Astrocyte of the cerebellum (primary cell): Measurements from ENCODE around the gene MAP2.

Experiments used
- DNase-seq: peaks from one replicate; pipeline ENCODE4 v3.0.0-alpha.2; 2011; ENCODE audit warnings: low read depth
- H3K4me3 ChIP-seq: 2 replicates; pipeline ENCODE4 v1.5.1; 2011; ENCODE audit warnings: mild to moderate bottlenecking, low read depth, low read length, moderate library complexity
- in situ Hi-C: cut with HindIII; loops from 2 replicates; pipeline ENCODE4 v1.10.0; 2017; ENCODE audit warnings: low sequenced_read_pairs
- TF ChIP-seq, protein P1 (sequence below): IDR thresholded peaks from 2 replicates; pipeline ENCODE4 v1.5.1; 2012; ENCODE audit warnings: low read length, low read depth, moderate library complexity, mild to moderate bottlenecking; ENCODE audit errors: missing control alignments

MAP2 gene

DNA sequence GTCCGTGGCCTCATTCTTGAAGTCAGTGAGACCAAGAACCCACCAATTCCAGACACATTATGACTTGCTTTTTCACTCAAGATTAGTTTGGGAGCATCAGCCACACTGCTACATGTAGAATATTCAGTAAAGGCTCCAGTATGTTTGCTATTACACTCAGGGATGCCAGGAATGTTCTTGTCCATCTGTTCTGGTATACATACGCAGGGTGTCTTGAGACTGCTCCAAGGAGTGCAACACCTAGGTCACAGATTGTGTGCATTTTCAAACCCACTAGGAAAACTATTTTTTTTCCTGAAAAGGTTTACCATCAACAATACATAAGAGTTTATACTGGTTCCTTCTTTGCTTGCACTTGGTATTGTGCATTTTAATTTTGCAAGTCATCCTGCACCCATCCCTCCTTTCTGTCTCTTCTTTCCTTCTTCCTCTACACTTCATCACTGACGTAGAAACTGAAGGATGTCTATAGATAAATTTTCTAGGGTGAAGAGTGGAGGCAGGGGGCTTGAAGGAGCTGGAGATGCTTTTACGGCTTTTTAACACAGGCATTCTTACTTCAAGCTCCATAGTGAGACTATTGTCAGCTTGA, 35.3 kb upstream of the MAP2 start:
- in situ Hi-C loops: no loop called here
- TF ChIP-seq, protein P1, sequence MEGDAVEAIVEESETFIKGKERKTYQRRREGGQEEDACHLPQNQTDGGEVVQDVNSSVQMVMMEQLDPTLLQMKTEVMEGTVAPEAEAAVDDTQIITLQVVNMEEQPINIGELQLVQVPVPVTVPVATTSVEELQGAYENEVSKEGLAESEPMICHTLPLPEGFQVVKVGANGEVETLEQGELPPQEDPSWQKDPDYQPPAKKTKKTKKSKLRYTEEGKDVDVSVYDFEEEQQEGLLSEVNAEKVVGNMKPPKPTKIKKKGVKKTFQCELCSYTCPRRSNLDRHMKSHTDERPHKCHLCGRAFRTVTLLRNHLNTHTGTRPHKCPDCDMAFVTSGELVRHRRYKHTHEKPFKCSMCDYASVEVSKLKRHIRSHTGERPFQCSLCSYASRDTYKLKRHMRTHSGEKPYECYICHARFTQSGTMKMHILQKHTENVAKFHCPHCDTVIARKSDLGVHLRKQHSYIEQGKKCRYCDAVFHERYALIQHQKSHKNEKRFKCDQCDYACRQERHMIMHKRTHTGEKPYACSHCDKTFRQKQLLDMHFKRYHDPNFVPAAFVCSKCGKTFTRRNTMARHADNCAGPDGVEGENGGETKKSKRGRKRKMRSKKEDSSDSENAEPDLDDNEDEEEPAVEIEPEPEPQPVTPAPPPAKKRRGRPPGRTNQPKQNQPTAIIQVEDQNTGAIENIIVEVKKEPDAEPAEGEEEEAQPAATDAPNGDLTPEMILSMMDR: no peak
- DNase-seq: no peak
- no peak overlapping the region for H3K4me3 ChIP-seq

DNA sequence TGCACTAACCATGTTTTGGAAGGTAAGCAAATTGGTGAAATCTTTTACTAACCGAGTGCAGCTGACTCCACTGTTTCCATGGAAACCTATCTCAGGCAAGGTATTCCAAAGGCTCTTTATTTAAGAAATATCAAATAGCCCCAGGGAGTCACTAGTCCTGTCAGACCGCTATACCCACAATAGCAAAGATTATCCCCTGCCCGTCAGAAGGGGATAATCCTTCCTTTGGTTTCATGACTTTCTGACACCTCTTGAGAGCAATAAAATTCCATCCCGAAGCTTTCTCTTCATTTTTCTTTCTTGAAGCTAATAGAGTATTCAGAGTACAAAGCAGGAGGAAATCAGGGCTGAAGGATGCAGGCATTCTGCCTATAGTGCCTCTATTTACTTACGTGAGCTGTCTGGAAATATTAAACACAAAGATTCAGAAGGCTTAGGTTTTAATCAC, 34.7 kb upstream of the MAP2 start:
- TF ChIP-seq, protein P1: no peak
- in situ Hi-C loops: no loop called here
- no peak for DNase-seq

DNA sequence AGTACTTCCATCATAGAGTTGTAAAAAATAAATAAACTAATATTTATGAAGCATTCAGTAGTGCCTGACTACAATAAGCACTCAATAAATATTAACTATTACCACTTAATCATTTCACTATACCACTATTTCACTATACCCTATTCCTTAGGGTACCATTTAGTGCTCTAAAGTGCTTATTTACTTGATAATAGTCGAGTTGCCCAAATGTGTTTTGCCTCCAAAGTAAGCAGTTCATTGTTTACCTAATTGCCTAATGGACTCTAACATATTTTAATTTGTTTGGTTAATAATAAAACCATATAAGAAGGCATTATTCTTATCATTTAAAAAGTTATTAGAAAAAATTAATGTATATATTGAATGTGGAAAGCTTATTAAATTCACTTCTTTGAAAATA, 33.0 kb upstream of the MAP2 start:
- TF ChIP-seq, protein P1: no peak
- no peak for DNase-seq
- H3K4me3 ChIP-seq: no peak overlapping the region
- in situ Hi-C loops: no loop called here

More for the DNA sequence above, 34.7 kb upstream of the MAP2 start:
- H3K4me3 ChIP-seq: no peak overlapping the region

DNA sequence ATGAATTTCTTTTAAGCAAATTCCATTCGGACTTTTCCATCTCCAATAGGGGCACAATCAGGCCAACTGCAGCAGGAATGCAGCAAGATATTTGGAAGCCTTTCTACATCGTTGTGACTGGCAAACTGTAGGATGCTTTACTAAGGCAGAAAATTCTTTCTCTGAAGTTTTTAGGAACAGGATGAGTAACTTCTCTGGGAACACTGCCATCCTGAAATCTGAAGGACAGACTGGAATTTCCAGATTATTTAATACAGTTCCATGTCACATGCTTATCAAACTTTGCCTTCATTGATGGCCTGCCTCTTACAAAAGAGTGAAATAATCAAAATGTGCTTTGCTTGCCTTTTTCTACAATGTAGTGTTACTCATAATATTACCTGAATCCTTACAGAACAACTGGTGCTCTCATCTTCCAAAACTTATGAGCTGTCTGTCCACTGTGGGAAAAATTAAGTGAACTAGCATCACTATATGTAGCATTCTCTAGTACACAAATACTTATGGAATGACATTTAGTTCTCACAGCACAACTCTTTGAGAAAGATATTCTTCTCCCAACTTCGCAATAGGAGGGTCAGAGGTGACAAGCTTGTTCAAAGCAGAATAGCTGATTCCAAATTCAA, 32.0 kb upstream of the MAP2 start:
- peak; percentile 27 for DNase-seq
- TF ChIP-seq, protein P1: no peak
- in situ Hi-C loops: no loop called here
- H3K4me3 ChIP-seq: no peak overlapping the region

DNA sequence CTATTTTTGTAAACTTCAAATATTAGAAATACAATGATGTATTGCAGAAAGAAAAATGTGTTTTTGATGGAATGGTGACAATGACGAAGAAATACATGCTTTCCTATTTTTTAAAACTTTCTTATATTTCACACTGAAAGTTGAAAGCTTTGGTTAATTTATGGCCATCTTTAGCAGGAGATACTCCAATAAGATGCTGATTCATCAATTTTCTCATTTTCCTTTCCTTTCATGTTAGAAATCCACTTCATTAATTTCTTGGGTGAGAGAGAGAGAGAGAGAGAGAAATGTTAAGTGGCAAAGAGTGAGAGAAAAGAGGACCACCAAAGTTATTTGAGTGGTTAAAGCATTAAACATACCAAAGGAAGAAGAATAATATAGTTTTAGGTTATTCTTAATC, 28.6 kb upstream of the MAP2 start:
- H3K4me3 ChIP-seq: no peak overlapping the region
- TF ChIP-seq, protein P1: no peak
- no peak for DNase-seq
- in situ Hi-C loops: no loop called here

DNA sequence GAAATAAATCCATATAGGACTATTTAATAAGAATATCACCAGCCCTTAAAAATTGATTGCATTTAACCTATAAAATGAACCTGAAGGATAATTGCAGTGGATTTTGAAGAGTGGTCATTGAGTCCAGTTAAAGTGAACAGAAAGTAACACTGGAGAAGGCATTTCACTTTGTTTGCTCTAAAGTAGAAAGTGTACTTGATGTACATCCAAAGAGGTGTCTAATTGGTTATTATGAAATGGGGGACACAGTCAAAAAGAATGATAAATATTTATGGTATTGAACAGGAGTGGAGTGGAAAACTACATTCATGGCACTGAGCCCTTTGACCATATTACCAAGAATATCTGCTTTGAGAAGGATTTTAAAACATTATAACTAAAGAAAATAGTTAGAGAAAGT, 28.2 kb upstream of the MAP2 start:
- no peak for DNase-seq
- TF ChIP-seq, protein P1: no peak
- in situ Hi-C loops: no loop called here
- H3K4me3 ChIP-seq: no peak overlapping the region

DNA sequence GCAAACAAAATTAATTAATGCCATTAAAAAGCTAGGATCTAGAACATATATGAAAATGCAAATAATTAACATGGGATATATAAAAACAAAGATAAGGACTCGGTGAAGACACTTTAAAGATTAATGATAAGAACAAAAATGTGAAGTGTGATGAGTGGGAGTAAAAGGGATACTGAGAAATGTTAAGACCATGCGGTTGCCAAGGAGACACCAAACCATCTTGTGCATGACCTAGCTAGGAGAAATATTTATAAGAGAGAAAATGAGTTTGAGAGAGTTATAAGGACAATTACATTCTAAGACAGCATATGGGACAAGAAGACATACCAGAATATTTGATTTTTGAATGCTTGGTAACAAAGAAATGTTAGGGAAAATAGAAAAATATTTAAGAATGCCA, 25.4 kb upstream of the MAP2 start:
- in situ Hi-C loops: no loop called here
- H3K4me3 ChIP-seq: no peak overlapping the region
- TF ChIP-seq, protein P1: no peak
- no peak for DNase-seq
